ENCODE measurements around the gene CACNA2D3. TPM values are rescaled to one million over a fixed set of nuclear protein-coding genes. Genes with fewer than 3 reads are reported as not detected.

The CACNA2D3 gene
- total RNA-seq, 1 experiment from 2014 or later: 1.6 TPM

DNA sequence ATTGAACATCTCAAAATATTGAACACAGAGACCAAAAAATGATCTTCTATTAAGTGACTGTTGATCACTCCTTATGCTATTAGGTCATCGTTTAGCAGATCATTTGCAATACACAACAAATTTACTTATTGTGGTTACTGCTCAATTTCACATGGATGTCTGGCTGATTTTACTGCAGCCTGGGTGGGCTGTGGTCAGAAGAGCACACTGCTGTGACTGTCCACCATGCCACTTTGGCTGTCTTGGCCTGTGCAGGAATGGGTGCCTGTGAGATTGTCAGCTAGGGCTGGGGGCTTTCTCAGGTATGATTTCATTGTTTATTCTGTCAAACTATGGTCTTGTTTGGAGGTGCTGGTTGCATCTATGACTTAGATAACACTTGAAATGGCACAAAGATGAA, 885.6 kb downstream of the CACNA2D3 start:
- Histone ChIP-seq H3K27me3 (ENCODE audit: control insufficient read depth, insufficient read depth, low read length) (no peaks in the 10 kb centered on the region), H3K4me3 (ENCODE audit: insufficient read depth, low read depth, low read length) (no peak overlapping the region), H3K36me3 (replicated peaks; ENCODE audit: control insufficient read depth, insufficient read depth, low read length) (no peaks in the 10 kb centered on the region)
- DNase-seq: no peak

DNA sequence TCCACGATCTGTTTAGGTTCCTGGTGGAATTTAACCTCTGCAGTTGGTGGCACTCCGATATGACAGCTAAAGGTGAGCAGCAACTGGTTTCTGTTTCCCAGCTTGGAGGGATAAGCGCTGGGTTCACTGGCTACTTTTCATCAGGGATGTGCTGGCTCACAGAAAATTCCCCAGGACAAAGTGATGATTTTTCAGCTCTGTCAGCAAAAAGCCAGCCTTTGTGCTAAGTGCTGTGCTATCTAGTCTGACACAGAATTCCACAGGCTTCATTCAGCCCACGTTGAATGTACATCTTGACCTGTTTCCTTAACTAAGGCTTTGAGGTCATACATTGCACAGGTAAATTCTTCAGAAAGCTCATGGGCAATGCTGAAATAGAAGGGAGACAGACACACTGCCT, 887.0 kb downstream of the CACNA2D3 start:
- H3K27me3 ChIP-seq (ENCODE audit: control insufficient read depth, insufficient read depth, low read length): no peaks in the 10 kb centered on the region
- H3K36me3 ChIP-seq (replicated peaks; ENCODE audit: control insufficient read depth, insufficient read depth, low read length): no peaks in the 10 kb centered on the region
- no peak overlapping the region for H3K4me3 ChIP-seq (ENCODE audit: insufficient read depth, low read depth, low read length)
- no peak for DNase-seq

DNA sequence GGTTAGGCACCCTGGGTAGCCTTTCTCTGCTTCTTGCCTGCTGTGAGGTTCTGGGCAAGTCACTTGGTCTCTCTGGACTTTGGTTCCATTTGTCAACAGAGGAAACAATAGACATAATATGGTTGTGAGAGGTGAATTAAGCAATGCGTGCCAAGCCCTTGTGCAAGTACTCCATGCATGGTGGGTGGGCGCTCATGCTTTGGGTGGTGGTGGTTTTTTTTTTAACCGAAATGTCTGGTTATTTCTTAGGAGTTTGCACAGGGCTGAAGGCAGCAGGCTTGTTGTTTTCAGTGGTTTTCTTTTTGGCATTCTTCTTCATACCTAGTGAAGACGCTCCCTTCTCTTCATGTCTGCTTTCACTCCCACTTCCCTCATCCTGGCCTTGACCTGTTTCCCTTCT, 889.7 kb downstream of the CACNA2D3 start:
- no peaks in the 10 kb centered on the region for H3K27me3 ChIP-seq (ENCODE audit: control insufficient read depth, insufficient read depth, low read length)
- no peak overlapping the region for H3K4me3 ChIP-seq (ENCODE audit: insufficient read depth, low read depth, low read length)
- DNase-seq: no peak
- no peaks in the 10 kb centered on the region for H3K36me3 ChIP-seq (replicated peaks; ENCODE audit: control insufficient read depth, insufficient read depth, low read length)

DNA sequence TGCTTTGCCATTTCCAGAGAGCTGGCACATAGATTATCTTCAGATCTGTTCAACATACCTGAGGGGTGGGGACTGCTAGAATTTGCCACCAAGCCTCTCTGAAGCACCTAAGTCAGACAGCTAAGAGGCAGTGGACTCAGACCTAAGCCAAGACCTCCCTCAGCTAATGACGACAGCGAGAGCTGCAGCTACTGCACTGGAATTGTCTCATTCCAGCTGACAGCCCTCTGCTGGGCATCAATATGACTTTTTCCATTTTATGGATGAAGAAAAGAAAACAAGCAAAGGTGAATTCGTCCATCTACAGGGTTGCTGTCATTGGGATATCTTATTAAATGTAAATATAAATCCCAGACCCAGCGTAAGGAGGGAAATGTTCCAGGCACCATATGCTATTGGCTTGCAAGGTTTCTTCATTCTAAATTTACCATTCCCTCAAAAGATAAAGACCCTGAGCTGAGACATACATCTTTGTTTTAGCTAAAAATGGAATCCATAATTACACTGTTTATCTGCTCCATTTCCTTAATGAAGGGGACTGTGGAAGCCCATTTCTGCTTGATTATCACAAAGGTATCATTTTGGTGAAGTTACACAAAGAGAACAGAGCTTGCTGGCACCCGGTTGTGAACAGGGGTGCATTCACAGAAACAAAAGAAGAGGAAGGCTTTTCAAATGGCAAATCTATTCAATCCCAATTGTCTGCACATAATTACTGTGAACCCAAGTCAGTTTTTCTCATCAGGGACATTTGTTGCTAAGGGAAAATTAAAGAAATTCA, 891.0 kb downstream of the CACNA2D3 start:
- Histone ChIP-seq H3K4me3 (ENCODE audit: insufficient read depth, low read depth, low read length) (no peak overlapping the region), H3K36me3 (replicated peaks; ENCODE audit: control insufficient read depth, insufficient read depth, low read length) (no peaks in the 10 kb centered on the region), H3K27me3 (ENCODE audit: control insufficient read depth, insufficient read depth, low read length) (no peaks in the 10 kb centered on the region)
- no peak for DNase-seq

DNA sequence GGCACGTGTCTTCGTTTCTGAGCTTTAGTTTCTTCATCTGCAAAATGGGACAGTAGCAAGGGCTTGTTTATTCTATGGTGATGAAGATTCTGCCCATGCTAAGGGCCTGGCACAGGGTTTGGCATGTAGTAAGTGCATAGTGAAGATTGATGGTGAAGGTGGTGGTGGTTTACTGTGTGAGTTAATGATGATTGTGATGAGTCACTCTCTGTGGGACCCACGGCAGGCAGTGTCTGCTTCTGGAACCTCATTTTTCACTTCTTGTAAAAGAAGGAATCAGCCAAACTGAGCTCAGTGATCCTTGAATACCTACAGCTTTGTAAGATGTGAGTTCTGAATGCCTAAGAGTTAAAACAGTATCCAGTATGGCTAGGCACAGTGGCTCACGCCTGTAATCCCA, 891.7 kb downstream of the CACNA2D3 start:
- H3K36me3 ChIP-seq (replicated peaks; ENCODE audit: control insufficient read depth, insufficient read depth, low read length): no peaks in the 10 kb centered on the region
- no peak overlapping the region for H3K4me3 ChIP-seq (ENCODE audit: insufficient read depth, low read depth, low read length)
- DNase-seq: no peak
- H3K27me3 ChIP-seq (ENCODE audit: control insufficient read depth, insufficient read depth, low read length): no peaks in the 10 kb centered on the region

DNA sequence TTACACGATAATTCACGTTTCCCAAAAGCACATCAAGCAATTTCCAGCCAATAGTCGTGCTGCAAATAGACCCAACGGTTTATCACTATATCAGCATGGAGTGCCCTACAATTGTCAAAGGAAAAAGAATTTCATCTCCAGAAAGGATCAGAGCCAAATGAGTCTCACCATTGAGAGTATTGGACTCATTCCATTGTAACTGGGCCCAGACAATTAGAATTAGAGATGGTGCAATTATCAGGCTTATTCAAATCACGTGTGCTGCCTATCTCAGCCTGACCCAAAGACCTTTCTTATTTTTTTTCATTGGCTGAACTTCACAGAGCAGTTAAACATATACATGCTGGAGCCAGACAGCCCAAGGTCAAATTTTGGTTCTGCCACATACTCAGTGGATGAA, 892.6 kb downstream of the CACNA2D3 start:
- Histone ChIP-seq H3K27me3 (ENCODE audit: control insufficient read depth, insufficient read depth, low read length) (no peaks in the 10 kb centered on the region), H3K4me3 (ENCODE audit: insufficient read depth, low read depth, low read length) (no peak overlapping the region), H3K36me3 (replicated peaks; ENCODE audit: control insufficient read depth, insufficient read depth, low read length) (no peaks in the 10 kb centered on the region)
- DNase-seq: no peak

DNA sequence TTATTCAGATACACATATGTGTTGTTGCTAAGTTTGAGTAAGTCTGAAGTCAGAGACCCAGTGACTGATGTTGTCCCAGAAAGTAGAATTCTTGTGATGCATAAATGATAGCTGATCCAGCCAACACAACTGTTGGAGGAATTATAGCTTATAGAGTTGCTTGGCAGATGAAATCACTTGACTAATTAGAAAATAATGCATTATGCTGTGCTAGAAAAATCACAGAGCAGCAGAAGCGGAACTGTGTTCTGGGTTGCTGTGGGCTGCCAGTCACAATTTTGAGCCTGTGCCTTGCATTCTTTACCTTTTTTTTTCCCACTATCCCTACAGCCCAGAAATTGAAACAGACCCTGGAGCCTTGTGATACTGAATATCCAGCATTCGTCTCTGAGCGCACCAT, 895.5 kb downstream of the CACNA2D3 start:
- H3K27me3 ChIP-seq (ENCODE audit: control insufficient read depth, insufficient read depth, low read length): no peaks in the 10 kb centered on the region
- no peak for DNase-seq
- H3K36me3 ChIP-seq (replicated peaks; ENCODE audit: control insufficient read depth, insufficient read depth, low read length): no peaks in the 10 kb centered on the region
- no peak overlapping the region for H3K4me3 ChIP-seq (ENCODE audit: insufficient read depth, low read depth, low read length)

DNA sequence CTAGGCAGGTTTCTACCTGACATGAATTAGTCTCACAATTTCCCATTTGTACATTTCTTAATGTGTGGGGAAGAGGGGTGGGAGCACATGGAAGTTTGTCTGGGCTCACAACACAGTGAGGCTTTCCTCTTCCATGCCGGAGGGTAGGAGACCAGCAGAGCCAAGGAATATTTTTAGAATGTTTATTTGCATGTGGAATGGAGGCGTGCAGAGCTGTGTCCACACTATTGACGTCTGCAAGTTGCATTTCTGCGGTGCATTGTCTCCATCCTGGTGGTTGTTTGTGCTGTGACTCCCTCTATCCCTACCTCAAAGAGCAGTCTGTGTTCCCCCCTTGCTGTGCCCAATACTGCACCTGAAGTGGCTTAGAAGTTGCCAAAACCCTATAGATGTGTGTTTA, 908.6 kb downstream of the CACNA2D3 start:
- Histone ChIP-seq H3K27me3 (ENCODE audit: control insufficient read depth, insufficient read depth, low read length) (no peaks in the 10 kb centered on the region), H3K36me3 (replicated peaks; ENCODE audit: control insufficient read depth, insufficient read depth, low read length) (no peaks in the 10 kb centered on the region), H3K4me3 (ENCODE audit: insufficient read depth, low read depth, low read length) (no peak overlapping the region)
- no peak for DNase-seq

DNA sequence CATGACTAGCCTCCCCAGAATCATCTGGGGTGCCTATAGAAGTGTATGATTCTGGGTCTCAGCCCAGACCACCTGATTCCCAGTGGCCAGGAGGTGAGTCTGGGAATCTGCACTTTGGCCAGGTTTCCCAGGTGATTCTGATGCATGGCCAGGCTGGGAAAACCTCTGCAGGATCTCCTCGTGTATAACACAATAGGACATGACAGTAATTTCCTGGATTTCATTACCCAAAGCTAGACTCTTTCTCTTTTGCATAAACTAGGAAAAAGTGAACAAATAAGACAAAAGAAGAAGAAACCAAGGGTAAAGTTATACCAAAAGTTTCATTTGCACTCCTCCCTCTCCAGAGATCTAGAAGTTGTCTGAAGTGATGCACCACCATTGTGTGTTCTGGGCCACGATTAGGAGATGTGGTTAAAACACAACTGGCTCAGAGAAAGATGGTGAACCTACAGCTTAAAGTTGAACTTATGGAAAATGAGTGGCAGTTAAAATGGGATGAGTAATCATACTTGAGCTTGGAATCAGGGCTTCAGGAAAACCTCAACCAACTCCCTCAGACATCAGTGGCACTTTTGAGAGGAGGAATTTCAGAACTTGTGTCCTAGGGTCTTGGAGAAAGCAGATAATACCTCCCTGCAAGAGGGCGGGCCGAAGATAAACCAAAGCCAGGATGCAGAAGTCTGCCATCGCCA, 914.7 kb downstream of the CACNA2D3 start:
- H3K36me3 ChIP-seq (replicated peaks; ENCODE audit: control insufficient read depth, insufficient read depth, low read length): no peaks in the 10 kb centered on the region
- DNase-seq: no peak
- no peaks in the 10 kb centered on the region for H3K27me3 ChIP-seq (ENCODE audit: control insufficient read depth, insufficient read depth, low read length)
- H3K4me3 ChIP-seq (ENCODE audit: insufficient read depth, low read depth, low read length): no peak overlapping the region

DNA sequence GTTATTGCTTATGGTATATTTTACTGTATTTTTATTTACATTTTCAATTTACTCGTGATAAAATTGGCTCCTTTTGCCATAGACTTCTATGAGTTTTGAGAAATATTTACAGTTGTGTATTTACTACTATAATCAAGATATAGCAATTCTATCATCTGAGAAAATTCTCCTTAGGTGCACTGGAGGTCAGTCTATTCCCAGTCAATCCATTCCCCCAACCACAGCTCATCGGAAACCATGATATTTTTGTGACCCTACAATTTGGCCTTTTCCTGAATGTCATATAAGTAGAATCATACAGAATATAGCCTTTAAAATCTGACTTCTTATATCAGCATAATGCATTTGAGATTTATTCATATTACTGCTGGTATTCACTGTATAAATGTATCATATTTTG, 920.2 kb downstream of the CACNA2D3 start:
- DNase-seq: no peak
- Histone ChIP-seq H3K36me3 (replicated peaks; ENCODE audit: control insufficient read depth, insufficient read depth, low read length) (no peaks in the 10 kb centered on the region), H3K27me3 (ENCODE audit: control insufficient read depth, insufficient read depth, low read length) (no peaks in the 10 kb centered on the region), H3K4me3 (ENCODE audit: insufficient read depth, low read depth, low read length) (no peak overlapping the region)

DNA sequence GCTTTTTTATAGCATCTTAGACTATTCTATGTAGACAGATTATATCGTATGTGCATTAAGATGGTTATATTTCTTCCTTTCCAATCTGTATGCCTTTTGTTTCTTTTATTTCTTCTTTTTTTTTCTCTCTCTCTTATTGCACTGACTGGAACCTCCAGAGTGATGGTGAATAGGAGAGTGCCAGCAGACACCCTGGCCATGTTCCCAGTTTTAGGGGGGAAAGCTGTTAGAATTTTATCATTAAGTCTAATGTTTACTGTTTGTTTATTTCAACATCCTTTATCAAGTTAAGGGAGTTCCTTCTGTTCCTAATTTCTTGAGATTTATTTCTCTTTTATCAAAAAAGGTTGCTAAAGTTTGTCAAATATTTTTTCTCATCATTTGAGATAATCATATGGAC, 922.1 kb downstream of the CACNA2D3 start:
- no peak overlapping the region for H3K4me3 ChIP-seq (ENCODE audit: insufficient read depth, low read depth, low read length)
- H3K27me3 ChIP-seq (ENCODE audit: control insufficient read depth, insufficient read depth, low read length): no peaks in the 10 kb centered on the region
- DNase-seq: no peak
- no peaks in the 10 kb centered on the region for H3K36me3 ChIP-seq (replicated peaks; ENCODE audit: control insufficient read depth, insufficient read depth, low read length)

DNA sequence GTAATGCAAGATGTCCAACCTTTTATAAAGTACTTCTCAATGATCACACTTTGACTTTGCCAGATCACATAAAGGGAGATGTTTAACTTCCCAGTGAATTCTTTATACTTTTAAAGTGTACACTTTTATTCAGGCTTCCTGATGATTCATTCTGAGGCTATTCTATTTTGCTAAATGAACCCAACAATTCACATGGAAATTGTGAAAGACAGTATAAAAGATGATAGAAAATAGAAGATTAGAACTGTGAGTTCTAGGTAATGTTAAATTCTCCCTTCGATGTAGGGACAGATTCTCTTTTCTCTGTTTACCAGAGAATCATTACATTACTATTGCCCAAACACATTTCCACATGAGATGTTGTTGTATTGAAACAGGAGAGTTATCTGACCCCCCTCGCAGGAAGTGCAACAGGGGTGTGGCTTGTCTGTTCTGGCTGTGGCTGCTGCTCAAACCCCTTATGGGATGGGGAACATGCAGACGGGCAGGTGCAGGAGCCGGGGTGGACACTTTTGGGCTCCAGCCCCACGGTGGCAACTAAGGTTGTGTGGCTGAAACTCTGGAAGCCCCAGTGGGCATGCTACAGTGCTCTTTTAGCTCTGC, 936.8 kb downstream of the CACNA2D3 start:
- H3K4me3 ChIP-seq (ENCODE audit: insufficient read depth, low read depth, low read length): no peak overlapping the region
- H3K27me3 ChIP-seq (ENCODE audit: control insufficient read depth, insufficient read depth, low read length): no peaks in the 10 kb centered on the region; the same call in 1 of the 2 replicates
- no peaks in the 10 kb centered on the region for H3K36me3 ChIP-seq (replicated peaks; ENCODE audit: control insufficient read depth, insufficient read depth, low read length)
- no peak for DNase-seq

DNA sequence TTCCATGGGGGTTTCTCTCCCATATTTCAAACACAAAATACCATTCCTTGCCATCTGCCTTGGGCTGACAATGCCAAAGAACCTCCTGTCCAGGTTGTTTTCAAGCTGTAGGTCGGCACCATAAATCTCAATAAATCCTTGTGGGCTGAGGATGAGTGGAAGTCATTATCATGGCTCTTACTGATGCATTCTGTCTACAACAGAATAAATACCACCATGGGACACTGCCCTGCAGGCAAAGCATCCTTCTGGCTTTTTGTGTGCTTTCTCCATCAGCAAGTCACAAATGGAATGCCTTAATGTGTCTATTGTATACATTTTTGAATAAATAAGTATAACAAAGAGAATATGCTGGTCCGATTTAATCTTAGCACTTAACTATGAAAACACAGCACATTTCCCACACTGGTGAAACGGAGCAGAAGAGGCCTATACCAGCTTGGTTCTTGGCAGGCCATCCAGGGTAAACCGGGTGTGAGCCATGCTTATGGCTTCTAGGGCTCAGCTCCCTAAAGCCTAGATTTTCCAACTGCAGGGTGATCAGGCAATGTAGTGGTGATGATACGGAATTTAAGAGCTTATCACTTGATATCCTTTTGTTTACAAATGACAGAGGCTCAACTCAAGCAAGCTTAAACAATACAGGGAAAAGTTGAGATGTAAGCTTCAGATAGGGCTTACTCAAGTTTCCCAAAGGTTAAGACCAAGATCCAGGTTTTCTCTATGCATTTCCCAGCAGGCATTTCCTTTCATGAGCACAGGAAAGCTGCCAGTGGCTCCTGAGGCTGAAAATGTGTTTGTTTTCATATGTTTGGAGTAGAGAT, 938.8 kb downstream of the CACNA2D3 start:
- no peak for DNase-seq
- Histone ChIP-seq H3K4me3 (ENCODE audit: insufficient read depth, low read depth, low read length) (no peak overlapping the region), H3K36me3 (replicated peaks; ENCODE audit: control insufficient read depth, insufficient read depth, low read length) (no peaks in the 10 kb centered on the region), H3K27me3 (ENCODE audit: control insufficient read depth, insufficient read depth, low read length) (no peaks in the 10 kb centered on the region; the same call in 1 of the 2 replicates)

DNA sequence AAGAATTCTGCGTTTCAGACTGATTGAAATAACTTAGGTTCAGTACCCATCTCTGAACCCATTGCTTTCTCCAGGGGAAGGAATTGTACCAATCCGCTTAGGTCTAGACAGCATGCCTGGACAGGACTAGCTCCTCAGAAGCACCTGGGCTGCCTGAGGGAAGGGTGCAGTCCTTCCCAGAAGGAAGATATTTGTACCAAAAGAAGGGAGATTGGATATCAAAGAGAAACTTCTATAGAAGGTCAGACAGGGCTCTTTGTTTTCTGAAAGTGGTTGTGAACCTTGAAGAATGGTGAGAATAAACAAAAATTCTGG, 939.3 kb downstream of the CACNA2D3 start:
- no peak for DNase-seq
- Histone ChIP-seq H3K27me3 (ENCODE audit: control insufficient read depth, insufficient read depth, low read length) (no peaks in the 10 kb centered on the region; the same call in 1 of the 2 replicates), H3K36me3 (replicated peaks; ENCODE audit: control insufficient read depth, insufficient read depth, low read length) (no peaks in the 10 kb centered on the region), H3K4me3 (ENCODE audit: insufficient read depth, low read depth, low read length) (no peak overlapping the region)

Measured in H7 (cell line).